Right lobe of liver (tissue), 6 donors: ENCODE results near the gene DBX1. TPM values are rescaled to one million over a fixed set of nuclear protein-coding genes. Genes with fewer than 3 reads are reported as not detected.

ENCODE experiments used
- ATAC-seq, 4 donors: fragments of 200-7000 bp; cut with Tn5 transposase; one replicate each; pipeline ENCODE4 v1.9.1; 2020; ENCODE audit warnings: mild to moderate bottlenecking in 4 of 4, moderate library complexity in 4 of 4
- DNase-seq, 3 donors: peaks; one replicate each; pipeline ENCODE4 v3.0.0-alpha.2; 2020
- H3K27ac ChIP-seq, 3 donors: fragments of 200-600 bp; one replicate each; pipeline ENCODE4 v1.8.0; 2022
- H3K27me3 ChIP-seq, 2 donors: fragments of 200-600 bp; one replicate each; pipeline ENCODE4 v1.8.0; 2022
- H3K36me3 ChIP-seq, 4 donors: fragments of 200-600 bp; sonication (generic) in 1 of 4; one replicate each; pipeline versions ENCODE4 v1.5.1 to v1.8.0; 2017 to 2022; ENCODE audit warnings: control low read depth in 1 of 4
- H3K4me1 ChIP-seq, 4 donors: fragments of 200-600 bp; sonication (generic) in 1 of 4; one replicate each; pipeline versions ENCODE4 v1.5.1 to v1.8.0; 2017 to 2022; ENCODE audit warnings: control low read depth in 1 of 4
- H3K4me3 ChIP-seq, 3 donors: fragments of 200-600 bp; one replicate each; pipeline ENCODE4 v1.8.0; 2022
- H3K9me3 ChIP-seq, 4 donors: fragments of 200-600 bp; sonication (generic) in 1 of 4; one replicate each; pipeline versions ENCODE4 v1.5.1 to v1.8.0; 2017 to 2022; ENCODE audit warnings: control low read depth in 1 of 4
- POLR2A ChIP-seq: fragments of 450-650 bp; IDR thresholded peaks from one replicate; pipeline ENCODE4 v1.6.1; 2017; ENCODE audit warnings: antibody characterized with exemption, mild to moderate bottlenecking
- WGBS: methylation state at CpG from one replicate; pipeline ENCODE4 v1.1.6; 2018; ENCODE audit warnings: low coverage, low lambda C conversion rate; ENCODE audit not compliant: insufficient coverage; ENCODE audit errors: missing lambda C conversion rate; 5-methylcytosine and 5-hydroxymethylcytosine counted together
- intact Hi-C, 2 donors: fragments of 100-400 bp; cut with DNase I; formaldehyde crosslinking; loops; one replicate each; pipeline versions ENCODE4 v1.11.2 to v1.14.1; 2022
- total RNA-seq, 6 experiments: library from RNA; depleted of rRNA in 2 of 6; stranded (reverse); fragments of >200 nt in 2 of 6; fragmentation: NEBNext Ultra II Directional in 3 of 6; extraction: Animal tissue kit (Norgen Biotek cat#: 25700) in 3 of 6; gene quantifications; one replicate each; pipeline versions ENCODE4 v1.1.0 to v1.2.4, GENCODE V29; 2016 to 2023
- TF ChIP-seq, protein P1 (sequence below), 4 donors: fragments of 200-600 bp in 3 of 4; fragments of 450-650 bp in 1 of 4; IDR thresholded peaks; one replicate each; pipeline versions ENCODE4 v1.5.1 to v1.8.0; 2016 to 2022; ENCODE audit warnings: antibody characterized with exemption in 4 of 4, mild to moderate bottlenecking in 2 of 4
- donor health status: DM: no; HTN: yes; CAD: no.
- donor health status: DM: no; HTN: no; CAD: no.
- donor health status: DM: no; HTN: no; CAD: no.
- donor health status: DM: no; HTN: yes; CAD: no.
- donor health status: DM: no; HTN: yes; CAD: no.

The DBX1 gene
- total RNA-seq, 6 experiments from 2014 or later: not detected

DNA sequence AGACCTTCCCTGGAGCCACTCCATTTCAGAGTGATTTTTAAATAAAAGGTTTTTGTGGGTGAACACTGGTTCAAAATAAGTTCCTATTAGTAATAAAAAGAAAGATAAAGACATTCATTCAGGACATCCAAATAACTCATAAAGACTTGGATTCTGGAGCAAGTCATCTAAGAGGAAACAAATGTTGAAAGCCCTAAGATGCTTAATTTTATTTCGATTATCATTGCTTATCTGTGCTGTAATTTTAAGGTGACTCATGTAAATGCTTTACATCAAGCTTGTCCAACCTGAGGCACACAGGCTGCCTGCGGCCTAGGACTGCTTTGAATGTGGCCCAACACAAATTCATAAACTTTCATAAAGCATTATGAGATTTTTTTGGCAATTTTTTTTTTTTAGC, 34.2 kb upstream of the DBX1 start:
- Histone ChIP-seq H3K36me3 (no peaks in the 10 kb centered on the region), H3K27me3 (no peaks in the 10 kb centered on the region), H3K4me3 (no peak overlapping the region), H3K9me3 (no peaks in the 10 kb centered on the region), H3K4me1 (no peaks in the 10 kb centered on the region), H3K27ac (no peak overlapping the region)
- DNase-seq (no peak), ATAC-seq (no peak)
- TF ChIP-seq, protein P1, sequence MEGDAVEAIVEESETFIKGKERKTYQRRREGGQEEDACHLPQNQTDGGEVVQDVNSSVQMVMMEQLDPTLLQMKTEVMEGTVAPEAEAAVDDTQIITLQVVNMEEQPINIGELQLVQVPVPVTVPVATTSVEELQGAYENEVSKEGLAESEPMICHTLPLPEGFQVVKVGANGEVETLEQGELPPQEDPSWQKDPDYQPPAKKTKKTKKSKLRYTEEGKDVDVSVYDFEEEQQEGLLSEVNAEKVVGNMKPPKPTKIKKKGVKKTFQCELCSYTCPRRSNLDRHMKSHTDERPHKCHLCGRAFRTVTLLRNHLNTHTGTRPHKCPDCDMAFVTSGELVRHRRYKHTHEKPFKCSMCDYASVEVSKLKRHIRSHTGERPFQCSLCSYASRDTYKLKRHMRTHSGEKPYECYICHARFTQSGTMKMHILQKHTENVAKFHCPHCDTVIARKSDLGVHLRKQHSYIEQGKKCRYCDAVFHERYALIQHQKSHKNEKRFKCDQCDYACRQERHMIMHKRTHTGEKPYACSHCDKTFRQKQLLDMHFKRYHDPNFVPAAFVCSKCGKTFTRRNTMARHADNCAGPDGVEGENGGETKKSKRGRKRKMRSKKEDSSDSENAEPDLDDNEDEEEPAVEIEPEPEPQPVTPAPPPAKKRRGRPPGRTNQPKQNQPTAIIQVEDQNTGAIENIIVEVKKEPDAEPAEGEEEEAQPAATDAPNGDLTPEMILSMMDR (IDR thresholded peaks at IDR 0.05): no peak
- no peak for TF ChIP-seq POLR2A
- intact Hi-C loops: no loop called here
- WGBS: 61% methylated on average over 2 of the region's 2 CpGs

DNA sequence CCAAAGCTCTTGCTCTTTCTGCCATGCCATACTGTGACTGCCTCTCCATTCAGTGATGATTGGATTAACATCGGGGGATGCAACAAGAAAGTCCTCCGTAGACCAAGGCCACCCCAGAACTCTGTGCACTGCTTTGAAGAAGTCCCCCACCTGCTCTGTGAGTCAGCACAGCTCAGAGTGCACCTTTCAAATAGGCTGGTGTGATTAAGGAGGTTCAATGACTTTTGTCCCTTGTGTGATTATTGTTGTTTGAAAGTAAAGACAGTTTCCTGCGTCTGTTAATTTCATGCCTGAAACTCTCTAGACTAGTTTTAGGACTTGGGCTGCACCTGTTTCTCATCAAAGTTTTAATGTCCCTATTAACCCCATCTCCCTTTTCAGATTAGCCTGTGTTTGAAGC, 33.0 kb upstream of the DBX1 start:
- Histone ChIP-seq H3K4me1 (no peaks in the 10 kb centered on the region), H3K27ac (no peak overlapping the region), H3K9me3 (no peaks in the 10 kb centered on the region), H3K36me3 (no peaks in the 10 kb centered on the region), H3K27me3 (no peaks in the 10 kb centered on the region), H3K4me3 (no peak overlapping the region)
- intact Hi-C loops: no loop called here
- ATAC-seq: no peak
- no peak for DNase-seq
- TF ChIP-seq, protein P1 (IDR thresholded peaks at IDR 0.05): no peak
- no peak for TF ChIP-seq POLR2A
- WGBS: 47% methylated on average over 3 of the region's 3 CpGs

DNA sequence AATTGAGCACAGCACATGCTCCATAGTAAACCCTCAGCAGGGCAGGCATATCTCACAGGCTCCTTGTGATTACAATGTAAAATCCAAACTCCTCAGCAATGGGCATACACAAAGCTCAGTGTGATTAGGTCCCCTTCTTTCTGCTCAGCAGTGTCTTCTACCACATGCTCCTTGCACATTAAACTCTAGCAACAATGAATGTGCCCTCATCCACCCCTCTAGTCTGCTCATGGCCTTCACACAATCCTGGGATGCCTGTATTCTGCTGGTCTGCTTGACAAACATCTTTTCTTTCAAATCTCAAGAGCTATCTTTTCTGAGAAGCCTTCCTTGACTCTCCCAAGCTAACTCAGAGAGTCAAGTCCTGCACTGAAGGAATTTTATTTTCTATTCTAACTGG, 32.4 kb upstream of the DBX1 start:
- intact Hi-C loops: no loop called here
- Histone ChIP-seq H3K27ac (no peak overlapping the region), H3K4me3 (no peak overlapping the region), H3K27me3 (no peaks in the 10 kb centered on the region), H3K36me3 (no peaks in the 10 kb centered on the region), H3K4me1 (no peaks in the 10 kb centered on the region), H3K9me3 (no peaks in the 10 kb centered on the region)
- DNase-seq: no peak
- TF ChIP-seq, protein P1 (IDR thresholded peaks at IDR 0.05): no peak
- no peak for TF ChIP-seq POLR2A
- no peak for ATAC-seq

DNA sequence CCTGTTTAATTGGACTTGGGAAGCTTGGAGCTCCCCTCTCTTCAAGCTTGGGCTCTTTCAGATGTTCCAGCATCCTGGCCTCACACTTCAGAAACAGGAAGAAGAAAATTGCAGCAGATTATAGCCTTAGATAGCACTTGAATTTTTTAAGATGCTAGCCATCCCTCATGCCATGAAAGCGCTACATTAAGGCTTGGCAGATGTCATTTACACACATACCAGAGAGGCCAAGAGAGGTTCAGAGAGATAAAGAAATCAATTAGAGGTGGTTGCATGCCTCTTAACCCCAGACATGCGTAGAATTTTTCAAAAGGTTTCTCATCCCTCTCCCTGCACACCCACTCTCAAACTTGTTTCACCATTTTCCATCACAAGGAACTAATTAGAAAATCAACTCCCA, 31.9 kb upstream of the DBX1 start:
- no peak for DNase-seq
- Histone ChIP-seq H3K36me3 (no peaks in the 10 kb centered on the region), H3K4me3 (no peak overlapping the region), H3K27ac (no peak overlapping the region), H3K27me3 (no peaks in the 10 kb centered on the region), H3K9me3 (no peaks in the 10 kb centered on the region), H3K4me1 (no peaks in the 10 kb centered on the region)
- WGBS: 78% methylated on average over 1 of the region's 2 CpGs
- intact Hi-C loops: no loop called here
- no peak for ATAC-seq
- TF ChIP-seq, protein P1 (IDR thresholded peaks at IDR 0.05): no peak
- TF ChIP-seq POLR2A: no peak

DNA sequence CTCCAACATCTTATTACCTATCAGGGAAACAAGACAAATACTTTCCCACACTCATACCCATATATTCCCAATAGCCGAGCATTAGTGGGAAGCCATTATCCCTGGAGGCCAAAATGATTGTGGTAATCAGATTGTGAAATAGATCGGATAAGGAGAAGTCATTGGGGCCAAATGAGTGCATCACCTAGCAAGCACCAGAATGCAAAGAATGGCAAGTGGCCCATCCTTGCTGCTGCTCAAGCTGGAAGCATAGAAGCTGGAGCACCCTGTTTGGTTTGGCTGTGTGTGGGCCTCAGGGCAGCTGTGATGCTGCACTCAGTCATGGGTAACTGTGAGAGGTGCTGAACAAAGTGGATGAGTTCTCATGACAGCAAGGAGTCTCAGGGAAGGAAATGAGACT, 18.7 kb upstream of the DBX1 start:
- Histone ChIP-seq H3K36me3 (no peaks in the 10 kb centered on the region), H3K27ac (no peak overlapping the region), H3K27me3 (no peaks in the 10 kb centered on the region), H3K4me1 (no peaks in the 10 kb centered on the region), H3K9me3 (no peaks in the 10 kb centered on the region), H3K4me3 (no peak overlapping the region)
- ATAC-seq: no peak
- TF ChIP-seq, protein P1 (IDR thresholded peaks at IDR 0.05): no peak
- no peak for TF ChIP-seq POLR2A
- DNase-seq: no peak
- WGBS: 76% methylated on average over 2 of the region's 2 CpGs
- intact Hi-C loops: no loop called here
